ENCODE results near the gene TLE2. TPM values are rescaled to one million over a fixed set of nuclear protein-coding genes. Genes with fewer than 3 reads are reported as not detected.

TLE2 gene
- total RNA-seq, 1 experiment from 2014 or later, result 35.6 TPM

DNA sequence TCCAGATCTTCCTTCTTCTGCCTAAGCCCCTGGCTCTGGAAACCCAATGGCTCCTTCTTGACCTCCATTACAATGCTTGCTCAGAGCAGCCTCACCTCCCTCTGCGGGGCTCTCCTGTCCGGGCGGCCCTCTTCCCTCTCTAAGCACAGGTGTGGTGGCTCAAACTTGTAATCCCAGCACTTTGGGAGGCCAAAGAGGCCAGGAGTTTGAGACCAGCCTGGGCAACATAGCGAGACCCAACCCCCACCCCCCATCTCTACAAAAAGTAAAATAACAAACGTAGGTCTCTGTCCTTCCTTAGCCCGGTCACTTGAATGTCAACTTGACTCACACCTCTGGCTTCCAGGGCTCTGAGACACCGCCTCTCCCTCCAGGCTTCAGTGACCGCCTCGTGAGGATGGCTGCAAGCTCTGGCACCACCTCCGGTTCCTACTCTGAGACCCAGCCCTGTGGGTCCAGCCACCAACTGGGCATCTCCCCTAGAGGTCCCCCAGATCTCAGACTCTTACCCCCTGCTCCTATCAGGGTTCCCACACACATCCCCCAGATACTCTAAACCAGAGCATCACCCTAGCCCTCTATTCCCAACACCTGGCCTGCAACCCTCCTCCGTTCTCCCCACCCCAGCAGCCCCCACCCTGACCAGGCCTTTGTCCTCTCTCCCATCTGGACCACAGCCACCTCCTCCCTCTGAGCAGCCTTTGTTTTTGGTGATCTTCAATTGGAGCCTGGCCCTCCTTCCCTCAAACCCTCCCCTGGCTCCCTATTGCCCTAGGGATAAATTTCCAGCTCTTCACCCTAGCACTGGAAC is 4.7 kb upstream of the TLE2 start:
- no peaks in the 10 kb centered on the region for H4K20me1 ChIP-seq (ENCODE audit: insufficient read depth)
- ATAC-seq (no peak), DNase-seq (ENCODE audit: low read depth, low spot score) (no peak)
- no peak overlapping the region for H3K4me3 ChIP-seq (replicated peaks in 1 of 2; ENCODE audit: low read depth in 1 of 2, low read length in 2 of 2)
- intact Hi-C loops (cut with micrococcal nuclease), result no loop called here
- H3K9me3 ChIP-seq (ENCODE audit: control insufficient read depth in 1 of 2, insufficient read depth in 1 of 2, low read depth in 1 of 2, low read length in 2 of 2), result no peaks in the 10 kb centered on the region
- BruUV-seq (replicated peaks), result no TSS peak
- TF ChIP-seq SRF (IDR thresholded peaks at IDR 0.05; ENCODE audit: low read depth), result no peak
- TF ChIP-seq ELF1 (IDR thresholded peaks at IDR 0.05; ENCODE audit: borderline replicate concordance, low read depth), result no peak
- no peak for TF ChIP-seq FOSL1 (IDR thresholded peaks at IDR 0.05; ENCODE audit: low read depth)
- no peak for TF ChIP-seq RAD21 (IDR thresholded peaks at IDR 0.05; ENCODE audit: low read depth)
- TF ChIP-seq ZBTB33 (IDR thresholded peaks at IDR 0.05; ENCODE audit: extremely low read depth, insufficient replicate concordance, low read length), result no peak
- no peak for TF ChIP-seq POLR2A (IDR thresholded peaks at IDR 0.05; ENCODE audit: borderline replicate concordance, extremely low read depth, insufficient read depth, insufficient read length)
- TF ChIP-seq JUND (IDR thresholded peaks at IDR 0.05), result no peak
- TF ChIP-seq ZNF274 (IDR thresholded peaks at IDR 0.05; ENCODE audit: low read depth, low read length), result no peak
- TF ChIP-seq SIN3A (IDR thresholded peaks at IDR 0.05; ENCODE audit: low read depth), result no peak
- TF ChIP-seq POLR2AphosphoS5 (IDR thresholded peaks at IDR 0.05; ENCODE audit: low read depth, low read length), result no peak
- TF ChIP-seq ATF3 (IDR thresholded peaks at IDR 0.05), result no peak
- TF ChIP-seq TCF7L2 (IDR thresholded peaks at IDR 0.05; ENCODE audit: borderline replicate concordance, extremely low read depth, insufficient read depth, insufficient read length), result no peak
- POLR2A ChIA-PET, result no interaction called here
- CTCF ChIA-PET, result no interaction called here
- no peaks in the 10 kb centered on the region for H3K36me3 ChIP-seq (ENCODE audit: control insufficient read depth in 1 of 2, insufficient read depth in 2 of 2, low read length in 2 of 2)
- H3K27me3 ChIP-seq (ENCODE audit: insufficient read depth, low read length), result no peaks in the 10 kb centered on the region; the same call in 1 of the 2 replicates
- peak overlapping the region; percentile 98; the same call in 1 of the 2 replicates for H3K4me2 ChIP-seq (ENCODE audit: low read length)
- no peak overlapping the region for H3K9ac ChIP-seq (ENCODE audit: low read length)
- RAD21 ChIA-PET (ENCODE audit: low non-redundant PET in 1 of 2, low total read pairs in 2 of 2, uncharacterized antibody in 2 of 2, unreplicated experiment in 2 of 2), result interaction anchor here in 1 of 2 experiments (0.9 kb wide), 1 partner anchor 83 kb away, joined by 3 read pairs; no protein-coding TSS in a partner anchor
- H3K9me2 ChIP-seq (ENCODE audit: insufficient read depth), result no peaks in the 10 kb centered on the region
- H3K79me2 ChIP-seq (ENCODE audit: insufficient read depth, low read length), result no peaks in the 10 kb centered on the region
- H3K27ac ChIP-seq (ENCODE audit: low read depth, low read length), result no peak overlapping the region
- peaks cover 24 to 60% of the 10 kb centered on the region in 2 experiments for H3K4me1 ChIP-seq (ENCODE audit: control insufficient read depth in 1 of 2, insufficient read depth in 2 of 2, low read length in 2 of 2)
- no peak overlapping the region for H2AFZ ChIP-seq (ENCODE audit: low read depth, low read length, poor library complexity, severe bottlenecking)

All from HCT116 (cell line).